NCI-H2171 treated with DMSO at 0.1 percent for 48 hours (cell line): ENCODE data around the gene FHIT.
"Not testable (repeated sequence)": the region's sequence is repeated elsewhere in the genome, so short reads cannot be mapped to it uniquely, and the experiment has no call there.

ENCODE experiments used
- DNase-seq: peaks from one replicate; lab custom pipeline; 2025; lab: John Stamatoyannopoulos, UW

The FHIT gene

GRCh38 chr3:60555686-60556354 lies 695.4 kb downstream of the FHIT start:
- no peak for DNase-seq

GRCh38 chr3:60553144-60553543 lies 698.1 kb downstream of the FHIT start:
- no peak for DNase-seq

- no peak for DNase-seq
These were observed 698.7 kb downstream of the FHIT start for GRCh38 chr3:60552581-60552980.

GRCh38 chr3:60551455-60552209 lies 699.6 kb downstream of the FHIT start:
- no peak for DNase-seq

- no peak for DNase-seq
These were observed 701.4 kb downstream of the FHIT start for GRCh38 chr3:60549863-60550262.

- no peak for DNase-seq
These were observed 708.3 kb downstream of the FHIT start for GRCh38 chr3:60542995-60543394.

- DNase-seq, result not testable (repeated sequence)
These were observed 711.9 kb downstream of the FHIT start for GRCh38 chr3:60539394-60539793.

GRCh38 chr3:60536420-60536819 lies 714.8 kb downstream of the FHIT start:
- no peak for DNase-seq

GRCh38 chr3:60531759-60532158 lies 719.5 kb downstream of the FHIT start:
- DNase-seq, result no peak

- DNase-seq, result peak; percentile 20
These were observed 722.6 kb downstream of the FHIT start for GRCh38 chr3:60528651-60529050.

- DNase-seq, result no peak
These were observed 727.7 kb downstream of the FHIT start for GRCh38 chr3:60523536-60523935.

GRCh38 chr3:60517134-60517533 lies 734.1 kb downstream of the FHIT start:
- no peak for DNase-seq

- DNase-seq, result no peak
These were observed 736.4 kb downstream of the FHIT start for GRCh38 chr3:60514866-60515265.

GRCh38 chr3:60514085-60514649 lies 737.1 kb downstream of the FHIT start:
- no peak for DNase-seq

- no peak for DNase-seq
These were observed 738.0 kb downstream of the FHIT start for GRCh38 chr3:60513241-60513640.

- peak; percentile 4 for DNase-seq
These were observed 738.7 kb downstream of the FHIT start for GRCh38 chr3:60512506-60512905.

- no peak for DNase-seq
These were observed 741.8 kb downstream of the FHIT start for GRCh38 chr3:60509471-60509870.

GRCh38 chr3:60504827-60505457 lies 746.3 kb downstream of the FHIT start:
- no peak for DNase-seq

GRCh38 chr3:60501314-60501713 lies 749.9 kb downstream of the FHIT start:
- no peak for DNase-seq

- DNase-seq, result peak; percentile 39
These were observed 753.4 kb downstream of the FHIT start for GRCh38 chr3:60497902-60498301.

GRCh38 chr3:60490992-60491391 lies 760.3 kb downstream of the FHIT start:
- no peak for DNase-seq

- no peak for DNase-seq
These were observed 776.2 kb downstream of the FHIT start for GRCh38 chr3:60475096-60475495.

- DNase-seq, result no peak
These were observed 781.8 kb downstream of the FHIT start for GRCh38 chr3:60469481-60469880.
